ENCODE data around the gene REM2. TPM values are rescaled to one million over a fixed set of nuclear protein-coding genes. Genes with fewer than 3 reads are reported as not detected.
"Not testable (repeated sequence)": the region's sequence is repeated elsewhere in the genome, so short reads cannot be mapped to it uniquely, and the experiment has no call there.

REM2 gene
- total RNA-seq, 1 experiment from 2014 or later: 1.5 TPM

- TF ChIP-seq HMGXB4 (CRISPR knock-in tag; IDR thresholded peaks at IDR 0.05) (peak; percentile 93), GABPB1 (CRISPR knock-in tag; IDR thresholded peaks at IDR 0.05) (peak; percentile 90), ZNF423 (CRISPR knock-in tag; IDR thresholded peaks at IDR 0.05) (peak; percentile 53; the same call in 1 of the 2 replicates)
- TF ChIP-seq, protein P1, sequence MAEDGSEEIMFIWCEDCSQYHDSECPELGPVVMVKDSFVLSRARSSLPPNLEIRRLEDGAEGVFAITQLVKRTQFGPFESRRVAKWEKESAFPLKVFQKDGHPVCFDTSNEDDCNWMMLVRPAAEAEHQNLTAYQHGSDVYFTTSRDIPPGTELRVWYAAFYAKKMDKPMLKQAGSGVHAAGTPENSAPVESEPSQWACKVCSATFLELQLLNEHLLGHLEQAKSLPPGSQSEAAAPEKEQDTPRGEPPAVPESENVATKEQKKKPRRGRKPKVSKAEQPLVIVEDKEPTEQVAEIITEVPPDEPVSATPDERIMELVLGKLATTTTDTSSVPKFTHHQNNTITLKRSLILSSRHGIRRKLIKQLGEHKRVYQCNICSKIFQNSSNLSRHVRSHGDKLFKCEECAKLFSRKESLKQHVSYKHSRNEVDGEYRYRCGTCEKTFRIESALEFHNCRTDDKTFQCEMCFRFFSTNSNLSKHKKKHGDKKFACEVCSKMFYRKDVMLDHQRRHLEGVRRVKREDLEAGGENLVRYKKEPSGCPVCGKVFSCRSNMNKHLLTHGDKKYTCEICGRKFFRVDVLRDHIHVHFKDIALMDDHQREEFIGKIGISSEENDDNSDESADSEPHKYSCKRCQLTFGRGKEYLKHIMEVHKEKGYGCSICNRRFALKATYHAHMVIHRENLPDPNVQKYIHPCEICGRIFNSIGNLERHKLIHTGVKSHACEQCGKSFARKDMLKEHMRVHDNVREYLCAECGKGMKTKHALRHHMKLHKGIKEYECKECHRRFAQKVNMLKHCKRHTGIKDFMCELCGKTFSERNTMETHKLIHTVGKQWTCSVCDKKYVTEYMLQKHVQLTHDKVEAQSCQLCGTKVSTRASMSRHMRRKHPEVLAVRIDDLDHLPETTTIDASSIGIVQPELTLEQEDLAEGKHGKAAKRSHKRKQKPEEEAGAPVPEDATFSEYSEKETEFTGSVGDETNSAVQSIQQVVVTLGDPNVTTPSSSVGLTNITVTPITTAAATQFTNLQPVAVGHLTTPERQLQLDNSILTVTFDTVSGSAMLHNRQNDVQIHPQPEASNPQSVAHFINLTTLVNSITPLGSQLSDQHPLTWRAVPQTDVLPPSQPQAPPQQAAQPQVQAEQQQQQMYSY (CRISPR knock-in tag; IDR thresholded peaks at IDR 0.05): peak; percentile 40; the same call in 1 of the 2 replicates
Observed at GRCh38 chr14:22852940-22853767, 29.9 kb upstream of the REM2 start (continued).

- H3K4me3 Mint-ChIP-seq; DNase-seq (ENCODE audit: low spot score); H3K4me1 Mint-ChIP-seq; H3K36me3 Mint-ChIP-seq; H3K27ac Mint-ChIP-seq; ATAC-seq; H3K9me3 Mint-ChIP-seq; H3K27me3 Mint-ChIP-seq (ENCODE audit: low read depth): not testable (repeated sequence)
- POLR2A ChIA-PET: interaction anchor here (1.5 kb wide), 1 partner anchor 31 kb away, joined by 7 read pairs; no protein-coding TSS in a partner anchor
- CTCF ChIA-PET: interaction anchor here (0.8 to 10.1 kb wide), 15 partner anchors 10 to 298 kb away, joined by 3 to 280 read pairs (median 4); partner anchors contain the start of genes LRP10, MMP14, OXA1L and RBM23
Observed at GRCh38 chr14:22854296-22854695, 28.7 kb upstream of the REM2 start.

- H3K36me3 Mint-ChIP-seq: no peaks in the 10 kb centered on the region
- no peak for DNase-seq (ENCODE audit: low spot score)
- CTCF ChIA-PET: interaction anchor here (0.6 to 10.1 kb wide), 15 partner anchors 10 to 298 kb away, joined by 3 to 280 read pairs (median 3); partner anchors contain the start of genes LRP10, MMP14, OXA1L and RBM23
- no peak overlapping the region for H3K4me3 Mint-ChIP-seq
- no peak for ATAC-seq
- H3K27me3 Mint-ChIP-seq (ENCODE audit: low read depth): no peaks in the 10 kb centered on the region
- peaks cover 5% of the 10 kb centered on the region; the same call in 1 of the 2 replicates for H3K9me3 Mint-ChIP-seq
- H3K4me1 Mint-ChIP-seq: peaks cover 4% of the 10 kb centered on the region
- POLR2A ChIA-PET: interaction anchor here (1.5 kb wide), 1 partner anchor 32 kb away, joined by 7 read pairs; no protein-coding TSS in a partner anchor
- H3K27ac Mint-ChIP-seq: no peak overlapping the region
- no peak for TF ChIP-seq ZNF121 (CRISPR knock-in tag; IDR thresholded peaks at IDR 0.05)
- TF ChIP-seq ZNF396 (CRISPR knock-in tag; IDR thresholded peaks at IDR 0.05; ENCODE audit: borderline replicate concordance): no peak
- no peak for TF ChIP-seq USF2 (CRISPR knock-in tag; IDR thresholded peaks at IDR 0.05)
- no peak for TF ChIP-seq NFATC4 (CRISPR knock-in tag; IDR thresholded peaks at IDR 0.05)
- no peak for TF ChIP-seq ATF6 (CRISPR knock-in tag; IDR thresholded peaks at IDR 0.05)
- TF ChIP-seq ZNF219 (CRISPR knock-in tag; IDR thresholded peaks at IDR 0.05; ENCODE audit: borderline replicate concordance): no peak
- TF ChIP-seq, protein P2, sequence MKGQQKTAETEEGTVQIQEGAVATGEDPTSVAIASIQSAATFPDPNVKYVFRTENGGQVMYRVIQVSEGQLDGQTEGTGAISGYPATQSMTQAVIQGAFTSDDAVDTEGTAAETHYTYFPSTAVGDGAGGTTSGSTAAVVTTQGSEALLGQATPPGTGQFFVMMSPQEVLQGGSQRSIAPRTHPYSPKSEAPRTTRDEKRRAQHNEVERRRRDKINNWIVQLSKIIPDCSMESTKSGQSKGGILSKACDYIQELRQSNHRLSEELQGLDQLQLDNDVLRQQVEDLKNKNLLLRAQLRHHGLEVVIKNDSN (CRISPR knock-in tag; IDR thresholded peaks at IDR 0.05): no peak
- no peak for TF ChIP-seq NR1H2 (CRISPR knock-in tag; IDR thresholded peaks at IDR 0.05)
- no peak for TF ChIP-seq TP53 (CRISPR knock-in tag; IDR thresholded peaks at IDR 0.05)
- TF ChIP-seq SOX15 (CRISPR knock-in tag; IDR thresholded peaks at IDR 0.05): no peak
- no peak for TF ChIP-seq FOXJ3 (CRISPR knock-in tag; IDR thresholded peaks at IDR 0.05; ENCODE audit: borderline replicate concordance)
- no peak for TF ChIP-seq HMGA2 (CRISPR knock-in tag; IDR thresholded peaks at IDR 0.05)
- TF ChIP-seq, protein P3, sequence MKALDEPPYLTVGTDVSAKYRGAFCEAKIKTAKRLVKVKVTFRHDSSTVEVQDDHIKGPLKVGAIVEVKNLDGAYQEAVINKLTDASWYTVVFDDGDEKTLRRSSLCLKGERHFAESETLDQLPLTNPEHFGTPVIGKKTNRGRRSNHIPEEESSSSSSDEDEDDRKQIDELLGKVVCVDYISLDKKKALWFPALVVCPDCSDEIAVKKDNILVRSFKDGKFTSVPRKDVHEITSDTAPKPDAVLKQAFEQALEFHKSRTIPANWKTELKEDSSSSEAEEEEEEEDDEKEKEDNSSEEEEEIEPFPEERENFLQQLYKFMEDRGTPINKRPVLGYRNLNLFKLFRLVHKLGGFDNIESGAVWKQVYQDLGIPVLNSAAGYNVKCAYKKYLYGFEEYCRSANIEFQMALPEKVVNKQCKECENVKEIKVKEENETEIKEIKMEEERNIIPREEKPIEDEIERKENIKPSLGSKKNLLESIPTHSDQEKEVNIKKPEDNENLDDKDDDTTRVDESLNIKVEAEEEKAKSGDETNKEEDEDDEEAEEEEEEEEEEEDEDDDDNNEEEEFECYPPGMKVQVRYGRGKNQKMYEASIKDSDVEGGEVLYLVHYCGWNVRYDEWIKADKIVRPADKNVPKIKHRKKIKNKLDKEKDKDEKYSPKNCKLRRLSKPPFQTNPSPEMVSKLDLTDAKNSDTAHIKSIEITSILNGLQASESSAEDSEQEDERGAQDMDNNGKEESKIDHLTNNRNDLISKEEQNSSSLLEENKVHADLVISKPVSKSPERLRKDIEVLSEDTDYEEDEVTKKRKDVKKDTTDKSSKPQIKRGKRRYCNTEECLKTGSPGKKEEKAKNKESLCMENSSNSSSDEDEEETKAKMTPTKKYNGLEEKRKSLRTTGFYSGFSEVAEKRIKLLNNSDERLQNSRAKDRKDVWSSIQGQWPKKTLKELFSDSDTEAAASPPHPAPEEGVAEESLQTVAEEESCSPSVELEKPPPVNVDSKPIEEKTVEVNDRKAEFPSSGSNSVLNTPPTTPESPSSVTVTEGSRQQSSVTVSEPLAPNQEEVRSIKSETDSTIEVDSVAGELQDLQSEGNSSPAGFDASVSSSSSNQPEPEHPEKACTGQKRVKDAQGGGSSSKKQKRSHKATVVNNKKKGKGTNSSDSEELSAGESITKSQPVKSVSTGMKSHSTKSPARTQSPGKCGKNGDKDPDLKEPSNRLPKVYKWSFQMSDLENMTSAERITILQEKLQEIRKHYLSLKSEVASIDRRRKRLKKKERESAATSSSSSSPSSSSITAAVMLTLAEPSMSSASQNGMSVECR (CRISPR knock-in tag; IDR thresholded peaks at IDR 0.05; ENCODE audit: borderline replicate concordance): no peak
Observed at GRCh38 chr14:22854963-22855724, 27.9 kb upstream of the REM2 start.

All from WTC11 (cell line).